Kidney epithelial cell (primary cell): ENCODE results near the gene STRIP1. TPM values are rescaled to one million over a fixed set of nuclear protein-coding genes. Genes with fewer than 3 reads are reported as not detected.
"Not testable (repeated sequence)": the region's sequence is repeated elsewhere in the genome, so short reads cannot be mapped to it uniquely, and the experiment has no call there.

ENCODE experiments used
- DNase-seq: peaks from one replicate; pipeline ENCODE4 v3.0.0-alpha.2; 2010; ENCODE audit warnings: low read depth
- H3K27me3 ChIP-seq: 2 replicates; pipeline ENCODE4 v1.6.0; 2011; ENCODE audit warnings: low read length; ENCODE audit not compliant: control insufficient read depth, insufficient read depth
- H3K36me3 ChIP-seq: 2 replicates; pipeline ENCODE4 v1.5.1; 2011; ENCODE audit warnings: low read length; ENCODE audit not compliant: control insufficient read depth, insufficient read depth
- H3K4me3 ChIP-seq: 2 replicates; pipeline ENCODE4 v1.5.1; 2011; ENCODE audit warnings: low read depth, mild to moderate bottlenecking, control low read depth, low read length
- total RNA-seq: library from RNA; depleted of rRNA; stranded (reverse); fragments of >200 nt; gene quantifications from 2 replicates; pipeline ENCODE4 v1.2.3, GENCODE V29; 2015
- TF ChIP-seq, protein P1 (sequence below): IDR thresholded peaks from 2 replicates; pipeline ENCODE4 v1.5.1; 2011; ENCODE audit warnings: mild to moderate bottlenecking, moderate library complexity, low read length, control low read depth, inconsistent platforms; ENCODE audit not compliant: insufficient read depth, poor library complexity, severe bottlenecking

The STRIP1 gene
- total RNA-seq, 1 donor from 2014 or later, result 41.0 TPM

DNA sequence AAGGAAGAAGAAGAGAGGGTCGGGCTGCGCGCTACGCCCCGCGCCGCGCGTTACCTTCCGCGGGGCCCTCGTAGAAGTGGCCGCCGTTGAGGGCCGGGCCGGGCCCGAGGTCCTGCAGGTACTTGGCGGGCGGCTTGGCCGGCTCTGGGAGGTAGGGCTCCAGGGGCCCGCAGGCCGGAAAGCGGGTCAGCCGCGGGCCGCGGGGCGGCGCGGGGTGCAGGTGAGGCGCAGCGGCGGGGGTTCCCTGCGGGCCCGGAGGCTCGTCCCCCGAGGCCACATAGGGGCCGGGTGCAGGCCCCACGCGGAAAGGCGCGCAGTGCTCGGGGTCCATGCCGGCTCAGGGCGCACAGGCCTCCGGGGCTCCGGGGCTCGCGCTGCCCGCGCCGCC is 35.9 kb downstream of the STRIP1 start:
- no peak overlapping the region for H3K4me3 ChIP-seq
- TF ChIP-seq, protein P1, sequence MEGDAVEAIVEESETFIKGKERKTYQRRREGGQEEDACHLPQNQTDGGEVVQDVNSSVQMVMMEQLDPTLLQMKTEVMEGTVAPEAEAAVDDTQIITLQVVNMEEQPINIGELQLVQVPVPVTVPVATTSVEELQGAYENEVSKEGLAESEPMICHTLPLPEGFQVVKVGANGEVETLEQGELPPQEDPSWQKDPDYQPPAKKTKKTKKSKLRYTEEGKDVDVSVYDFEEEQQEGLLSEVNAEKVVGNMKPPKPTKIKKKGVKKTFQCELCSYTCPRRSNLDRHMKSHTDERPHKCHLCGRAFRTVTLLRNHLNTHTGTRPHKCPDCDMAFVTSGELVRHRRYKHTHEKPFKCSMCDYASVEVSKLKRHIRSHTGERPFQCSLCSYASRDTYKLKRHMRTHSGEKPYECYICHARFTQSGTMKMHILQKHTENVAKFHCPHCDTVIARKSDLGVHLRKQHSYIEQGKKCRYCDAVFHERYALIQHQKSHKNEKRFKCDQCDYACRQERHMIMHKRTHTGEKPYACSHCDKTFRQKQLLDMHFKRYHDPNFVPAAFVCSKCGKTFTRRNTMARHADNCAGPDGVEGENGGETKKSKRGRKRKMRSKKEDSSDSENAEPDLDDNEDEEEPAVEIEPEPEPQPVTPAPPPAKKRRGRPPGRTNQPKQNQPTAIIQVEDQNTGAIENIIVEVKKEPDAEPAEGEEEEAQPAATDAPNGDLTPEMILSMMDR, result no peak
- H3K36me3 ChIP-seq, result no peaks in the 10 kb centered on the region
- peaks cover 75% of the 10 kb centered on the region for H3K27me3 ChIP-seq
- DNase-seq, result no peak

DNA sequence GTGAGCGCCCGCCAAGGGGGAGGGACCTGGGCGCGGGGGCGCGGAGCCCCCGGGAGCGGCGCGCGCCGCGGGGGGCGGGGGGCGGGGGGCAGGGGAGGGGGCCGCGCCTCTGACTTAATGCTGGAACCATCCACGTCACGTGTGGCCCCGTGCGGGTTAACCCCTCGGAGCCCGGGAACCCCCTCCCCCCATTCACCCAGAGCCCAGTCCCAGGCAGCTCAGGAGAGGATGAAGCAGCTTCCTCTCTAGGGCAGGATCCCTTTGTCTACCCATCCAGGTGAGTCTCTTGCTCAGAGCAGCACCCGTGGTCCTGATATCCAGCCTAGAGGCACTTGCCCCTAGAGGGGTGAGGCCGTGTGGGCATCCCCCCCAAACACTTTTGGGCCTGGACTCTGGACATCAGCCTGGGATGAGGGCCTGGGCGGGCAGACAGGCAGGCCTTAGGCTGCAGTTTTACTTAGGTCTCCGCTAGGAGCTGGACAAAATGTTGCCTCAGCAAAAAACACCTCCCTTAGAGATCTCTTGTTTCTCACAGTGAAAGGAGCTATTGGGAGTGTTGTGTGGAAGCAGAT is 36.3 kb downstream of the STRIP1 start, which contains the start of gene ALX3:
ALX3 (minus strand) TSS at position 2 of the 572 bp plus-strand sequence. CDS start 60 bp downstream, outside the sequence.
- DNase-seq, result no peak
- H3K4me3 ChIP-seq, result no peak within 1 kb of the TSS
- peaks cover 71% of the 10 kb centered on the region for H3K27me3 ChIP-seq
- TF ChIP-seq, protein P1, result no peak
- H3K36me3 ChIP-seq, result no peaks in the 10 kb centered on the region

DNA sequence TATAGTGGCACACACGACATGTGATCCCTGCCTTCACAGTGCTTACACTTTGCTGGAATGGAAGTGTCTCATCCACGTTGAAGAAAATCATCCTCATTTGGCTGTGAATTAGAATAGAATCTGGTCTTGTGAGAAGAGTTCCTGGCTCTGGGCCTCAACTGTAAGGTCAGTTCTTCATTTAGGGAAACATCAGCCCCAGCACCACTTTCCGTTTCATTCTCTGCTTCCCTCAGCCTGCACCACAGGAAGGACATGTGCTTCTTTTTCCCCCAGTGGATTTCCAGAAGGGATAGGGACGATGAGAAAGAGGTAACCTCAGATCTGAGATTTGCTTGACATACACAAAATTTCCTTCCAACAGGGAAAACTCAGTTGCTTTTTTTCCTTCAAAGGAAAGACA is 39.7 kb downstream of the STRIP1 start:
- TF ChIP-seq, protein P1, result no peak
- Histone ChIP-seq H3K4me3 (no peak overlapping the region), H3K27me3 (peaks cover 44% of the 10 kb centered on the region), H3K36me3 (no peaks in the 10 kb centered on the region)
- no peak for DNase-seq

DNA sequence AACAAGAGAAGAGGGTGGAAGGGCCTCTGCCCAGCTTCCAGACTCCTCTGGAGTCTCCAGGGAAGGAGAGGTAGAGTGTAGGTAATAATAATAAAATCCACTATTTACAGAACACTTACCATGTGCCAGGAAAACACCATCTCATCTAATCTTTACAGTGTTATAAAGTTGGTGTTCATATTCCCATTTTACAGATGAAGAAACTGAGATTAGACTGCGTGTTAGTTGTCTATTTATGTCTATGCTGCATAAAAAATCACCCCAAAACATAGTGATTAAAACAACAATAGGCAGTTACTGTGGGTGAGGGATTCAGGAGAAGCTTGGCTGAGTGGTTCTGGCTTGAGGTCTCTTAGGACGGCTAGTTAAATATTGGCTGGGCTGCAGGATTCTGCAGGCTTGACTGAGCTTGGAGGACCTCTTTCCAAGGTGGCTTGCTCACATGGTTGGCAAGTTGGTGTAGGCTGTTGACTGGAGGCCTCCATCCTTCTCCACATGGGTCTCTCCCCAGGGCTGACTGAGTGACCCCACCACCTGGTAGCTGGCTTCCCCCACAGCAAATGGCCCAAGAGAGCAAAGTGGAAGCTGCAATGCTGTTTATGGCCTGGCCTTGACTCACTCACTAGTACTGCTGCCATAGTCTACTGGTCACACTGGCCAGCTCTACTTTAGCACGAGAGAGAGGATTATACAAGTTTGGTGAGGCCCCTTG is 42.5 kb downstream of the STRIP1 start:
- Histone ChIP-seq H3K27me3 (peaks cover 19% of the 10 kb centered on the region), H3K36me3 (no peaks in the 10 kb centered on the region), H3K4me3 (no peak overlapping the region)
- no peak for DNase-seq
- TF ChIP-seq, protein P1, result no peak

DNA sequence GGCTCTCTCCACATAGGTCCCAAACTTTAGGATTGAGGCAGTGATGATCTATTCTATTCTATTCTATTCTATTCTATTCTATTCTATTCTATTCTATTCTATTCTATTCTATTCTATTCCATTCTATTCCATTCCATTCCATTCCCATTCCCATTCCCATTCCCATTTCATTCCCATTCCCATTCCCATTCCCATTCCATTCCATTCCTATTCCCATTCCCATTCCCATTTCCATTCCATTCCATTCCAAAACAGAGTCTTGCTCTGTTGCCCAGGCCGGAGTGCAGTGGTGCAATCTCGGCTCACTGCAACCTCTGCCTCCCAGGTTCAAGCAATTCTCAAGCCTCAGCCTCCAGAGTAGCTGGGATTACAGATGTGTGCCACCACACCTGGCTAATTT is 45.6 kb downstream of the STRIP1 start:
- not testable (repeated sequence) for DNase-seq, H3K4me3 ChIP-seq, H3K36me3 ChIP-seq
- H3K27me3 ChIP-seq, result peaks cover 38% of the 10 kb centered on the region

DNA sequence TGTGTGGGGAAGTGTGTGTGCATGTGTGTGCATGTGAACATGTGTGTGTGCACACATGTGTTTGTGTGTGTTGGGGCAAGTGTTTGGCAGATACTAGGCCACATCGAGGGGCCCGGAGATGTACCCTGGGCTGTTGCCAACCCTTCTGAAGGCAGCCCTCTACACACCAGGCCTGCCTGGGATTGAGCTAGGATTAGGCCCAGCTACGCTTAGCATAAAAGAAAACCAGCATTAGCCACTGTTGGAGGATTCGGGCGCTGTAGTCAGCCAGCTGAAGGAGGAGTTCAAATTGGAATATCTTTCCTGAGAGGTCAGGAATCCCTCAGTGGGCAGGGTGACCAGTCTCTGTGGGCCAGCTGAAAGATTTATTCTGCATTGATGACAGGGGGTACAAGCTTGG is 46.6 kb downstream of the STRIP1 start:
- peaks cover 44% of the 10 kb centered on the region for H3K27me3 ChIP-seq
- no peaks in the 10 kb centered on the region for H3K36me3 ChIP-seq
- no peak for DNase-seq
- H3K4me3 ChIP-seq, result no peak overlapping the region
- TF ChIP-seq, protein P1, result no peak
